Inflammatory macrophage treated with lipopolysaccharide for 1 hour (primary cell): Measurements from ENCODE around the gene GRIN2D.

Source experiments
- DNase-seq, 2 donors: peaks; one replicate each; pipeline ENCODE4 v3.0.0-alpha.2; 2020 to 2022

Gene GRIN2D

GRCh38 chr19:48398375-48399235, 5.1 kb downstream of the GRIN2D start:
- peak; percentile 73 to 76 for DNase-seq

GRCh38 chr19:48400018-48400742, 6.7 kb downstream of the GRIN2D start:
- DNase-seq, result peak in 1 of 2 donors; percentile 21

DNA sequence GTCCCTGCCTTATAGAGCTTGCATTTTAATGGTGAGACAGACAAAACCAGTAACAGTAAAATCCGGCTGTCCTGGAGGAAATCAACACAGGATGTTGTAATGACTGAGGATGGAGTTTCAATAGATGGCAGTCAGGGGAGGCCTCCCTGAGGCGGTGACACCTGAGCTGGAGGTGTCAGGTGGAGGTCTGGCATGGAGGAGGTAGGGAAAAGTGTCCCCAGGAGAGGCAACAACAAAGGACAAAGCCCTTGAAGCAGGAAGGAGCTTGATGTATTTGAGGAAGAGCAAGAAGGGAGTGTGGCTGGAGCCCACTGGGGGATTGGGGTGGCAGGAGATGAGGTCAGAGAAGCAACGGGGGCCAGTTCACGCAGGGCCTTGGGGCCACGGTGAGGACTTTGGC, 7.8 kb downstream of the GRIN2D start:
- no peak for DNase-seq

DNA sequence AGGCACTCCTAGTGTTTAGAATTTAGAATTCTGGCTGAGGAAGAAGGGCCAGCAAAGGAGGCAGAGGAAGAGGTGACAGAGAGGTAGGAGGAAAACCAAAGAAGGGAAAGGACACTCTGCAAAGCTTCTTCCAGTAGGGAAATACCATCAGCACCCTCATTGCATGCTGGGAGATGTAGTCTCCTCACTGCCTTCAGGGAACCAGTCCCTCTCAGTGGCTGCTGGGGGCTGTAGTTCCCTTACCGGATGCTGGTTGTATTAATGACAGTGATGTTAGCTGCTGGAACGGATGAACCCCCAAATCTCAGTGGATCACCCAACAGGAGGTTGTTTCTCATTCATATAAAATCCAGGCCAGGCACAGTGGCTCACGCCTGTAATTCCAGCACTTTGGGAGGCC, 10.1 kb downstream of the GRIN2D start:
- peak; percentile 64 to 70 for DNase-seq

DNA sequence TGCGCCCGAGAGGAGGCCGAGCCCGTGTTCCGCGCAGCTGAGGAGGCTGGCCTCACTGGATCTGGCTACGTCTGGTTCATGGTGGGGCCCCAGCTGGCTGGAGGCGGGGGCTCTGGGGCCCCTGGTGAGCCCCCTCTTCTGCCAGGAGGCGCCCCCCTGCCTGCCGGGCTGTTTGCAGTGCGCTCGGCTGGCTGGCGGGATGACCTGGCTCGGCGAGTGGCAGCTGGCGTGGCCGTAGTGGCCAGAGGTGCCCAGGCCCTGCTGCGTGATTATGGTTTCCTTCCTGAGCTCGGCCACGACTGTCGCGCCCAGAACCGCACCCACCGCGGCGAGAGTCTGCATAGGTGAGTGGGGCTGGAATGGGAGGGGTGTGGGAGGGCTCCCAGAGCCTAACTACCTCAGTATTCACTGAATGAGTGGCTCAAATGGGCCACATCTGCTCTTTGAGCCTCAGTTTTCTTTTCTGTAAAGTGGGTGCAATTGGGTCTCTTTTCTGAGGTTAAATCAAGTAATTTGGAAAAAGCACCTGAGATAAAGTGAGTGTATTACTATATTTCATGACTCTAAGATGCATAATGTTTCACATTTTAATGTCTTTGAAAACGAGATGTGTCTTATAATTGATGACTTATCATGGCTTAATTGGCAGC, 11.7 kb downstream of the GRIN2D start:
- DNase-seq, result no peak

GRCh38 chr19:48405850-48406249, 12.4 kb downstream of the GRIN2D start:
- DNase-seq, result no peak

GRCh38 chr19:48413879-48414587, 20.6 kb downstream of the GRIN2D start:
- DNase-seq, result no peak

- DNase-seq, result peak; percentile 78 to 92
These were observed 21.9 kb downstream of the GRIN2D start for GRCh38 chr19:48415395-48415794.

- no peak for DNase-seq
These were observed 22.3 kb downstream of the GRIN2D start for GRCh38 chr19:48415806-48416221.

DNA sequence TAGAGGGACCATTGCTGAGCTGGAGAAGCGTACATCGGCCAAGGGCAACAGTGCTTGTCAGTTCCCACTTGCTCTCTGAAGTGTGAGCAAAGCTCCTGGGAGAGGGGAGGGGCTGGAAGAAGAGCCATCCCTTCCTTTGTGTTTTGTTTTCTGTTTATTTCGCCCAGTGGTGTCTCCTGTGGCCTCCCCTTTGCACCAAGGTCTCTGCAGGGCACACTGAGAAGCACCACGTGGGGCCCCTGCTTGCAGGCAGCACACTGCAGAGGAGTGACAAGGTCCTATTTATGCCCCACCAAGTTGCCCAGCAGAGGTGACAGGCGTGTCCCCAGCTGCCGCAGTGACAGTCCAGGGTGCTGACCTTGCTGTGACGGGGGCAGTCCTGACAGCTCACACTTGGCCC, 24.0 kb downstream of the GRIN2D start:
- DNase-seq, result no peak

DNA sequence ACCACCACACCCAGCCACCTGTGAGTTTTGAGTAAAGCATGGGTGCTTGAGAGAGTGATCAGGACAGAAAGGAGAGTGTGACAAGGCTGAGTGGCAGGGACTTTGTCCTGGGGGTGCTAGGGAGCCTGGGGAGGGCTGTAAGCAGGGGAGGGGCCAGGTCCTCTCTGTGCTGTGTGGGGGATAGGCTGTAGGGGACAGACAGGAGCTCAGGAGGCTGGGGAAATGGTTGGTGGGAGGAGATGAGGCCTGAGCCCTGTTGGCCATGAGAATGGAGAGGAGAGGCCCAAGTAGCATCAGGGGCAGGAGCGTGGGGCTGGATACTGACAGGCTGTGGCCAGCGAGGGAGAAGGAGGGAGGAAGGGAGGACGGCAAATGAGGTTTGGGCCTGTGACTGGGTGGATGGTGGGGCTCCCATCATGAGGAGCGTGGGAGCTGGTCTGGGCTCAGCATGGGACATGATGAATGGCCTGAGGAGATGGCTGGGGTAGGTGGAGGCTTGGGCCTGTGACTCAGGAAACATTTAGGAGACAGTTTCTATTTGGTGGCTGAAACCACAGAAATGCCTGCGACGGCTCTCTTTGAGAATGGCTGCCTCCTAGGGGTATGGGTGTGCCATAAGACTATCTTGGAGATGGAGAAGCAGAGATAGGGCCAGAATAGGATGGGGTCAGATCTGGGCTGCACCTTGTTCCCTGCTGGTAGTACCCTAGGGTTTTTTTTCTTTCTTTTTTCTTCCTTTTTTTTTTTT, 25.0 kb downstream of the GRIN2D start:
- no peak for DNase-seq

- peak; percentile 44 to 49 for DNase-seq
These were observed 25.9 kb downstream of the GRIN2D start for GRCh38 chr19:48419158-48419920.

DNA sequence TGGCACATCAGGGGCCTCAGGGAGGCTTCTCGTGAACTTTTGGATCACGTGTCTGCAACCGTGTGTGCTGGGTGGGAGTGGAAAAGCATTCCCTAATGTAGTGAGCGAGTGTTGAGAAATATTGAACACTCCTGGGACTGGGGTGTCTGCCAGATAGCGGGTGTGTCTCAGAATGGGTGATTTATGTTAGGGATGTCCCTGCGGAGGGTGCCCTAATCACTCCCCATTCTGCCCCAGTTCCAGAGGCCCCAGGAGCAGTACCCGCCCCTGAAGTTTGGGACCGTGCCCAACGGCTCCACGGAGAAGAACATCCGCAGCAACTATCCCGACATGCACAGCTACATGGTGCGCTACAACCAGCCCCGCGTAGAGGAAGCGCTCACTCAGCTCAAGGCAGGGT, 28.1 kb downstream of the GRIN2D start:
- DNase-seq, result no peak

DNA sequence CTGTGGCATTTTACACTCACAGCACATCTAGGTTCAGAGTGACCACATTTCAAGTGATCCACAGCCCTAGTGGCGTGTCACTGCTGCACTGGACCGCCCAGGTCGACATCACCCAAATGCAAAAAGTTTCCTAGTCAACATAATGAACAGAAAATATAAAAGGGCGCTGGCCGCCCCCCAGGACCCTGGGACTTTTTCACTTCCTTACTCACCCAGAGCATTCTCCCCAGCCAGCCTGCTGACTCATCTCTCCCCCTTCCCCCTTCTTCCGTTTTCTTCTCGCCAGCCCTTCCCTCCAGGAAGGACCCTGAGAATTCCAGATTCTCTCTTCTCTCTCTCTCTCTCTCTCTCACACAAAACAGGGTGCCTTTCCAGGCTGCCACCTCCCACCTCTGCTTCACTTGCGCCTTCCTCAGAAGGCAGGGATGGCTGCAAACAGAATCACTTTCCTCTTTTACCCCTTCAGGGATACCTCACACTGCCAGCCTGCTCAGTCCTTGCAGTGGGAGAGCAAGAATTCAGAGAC, 31.3 kb downstream of the GRIN2D start:
- DNase-seq, result peak; percentile 55 to 60

DNA sequence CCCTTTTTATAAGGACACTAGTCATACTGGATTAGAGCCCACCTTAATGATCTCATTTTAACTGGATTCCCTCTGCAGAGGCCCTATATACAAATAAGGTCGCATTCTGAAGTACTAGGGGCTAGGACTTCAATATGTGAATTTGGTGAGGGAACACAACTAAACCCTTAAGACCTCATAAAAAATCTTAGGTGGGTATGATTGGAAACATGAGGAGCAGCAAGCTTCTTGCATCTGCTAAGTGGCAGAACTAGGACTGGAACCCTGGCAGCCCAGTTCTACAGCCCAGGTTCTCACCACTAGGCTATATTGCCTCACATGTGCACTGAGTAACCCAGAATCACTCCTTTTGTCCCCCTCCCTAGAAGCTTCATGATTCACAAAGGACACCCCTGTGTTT, 35.2 kb downstream of the GRIN2D start:
- DNase-seq, result no peak

DNA sequence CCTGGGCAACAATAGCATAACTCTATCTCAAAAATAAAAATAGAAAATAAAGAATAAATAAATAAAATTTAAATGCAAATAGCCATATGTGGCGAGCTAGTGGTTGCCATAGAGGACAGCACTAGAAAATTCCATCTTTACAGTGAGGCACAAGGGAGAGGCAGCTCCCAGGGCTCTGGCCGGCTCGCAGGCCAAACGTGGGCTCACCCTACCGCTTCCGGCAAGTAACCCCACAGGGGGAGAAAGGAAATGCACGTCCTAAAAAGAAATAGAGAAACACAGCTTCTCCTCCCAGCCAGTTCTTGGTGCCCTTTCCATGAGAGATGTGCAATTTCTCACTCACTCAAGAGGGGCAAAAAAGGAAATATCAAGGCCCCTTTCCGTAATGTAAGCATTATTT, 39.9 kb downstream of the GRIN2D start:
- DNase-seq, result peak in 1 of 2 donors; percentile 10

DNA sequence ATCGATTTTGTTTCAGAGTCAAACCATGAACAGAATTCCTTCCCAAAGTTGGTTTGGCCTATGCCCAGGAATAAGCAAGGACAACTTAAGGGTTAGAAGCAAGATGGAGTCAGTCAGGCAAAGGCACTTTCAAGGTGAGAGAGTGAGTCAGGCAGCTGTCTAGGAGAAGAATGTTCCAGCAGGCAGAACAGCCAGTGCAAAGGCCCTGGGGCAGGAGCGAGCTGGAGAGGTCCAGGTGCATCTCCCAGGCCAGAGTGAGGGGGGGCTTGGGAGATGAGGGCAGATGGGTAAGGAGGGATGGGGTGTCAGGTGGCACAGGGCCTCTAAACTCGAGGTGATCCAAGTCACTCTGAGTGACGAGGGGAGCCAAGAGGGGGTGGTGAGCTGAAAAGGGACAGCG, 43.1 kb downstream of the GRIN2D start:
- no peak for DNase-seq

DNA sequence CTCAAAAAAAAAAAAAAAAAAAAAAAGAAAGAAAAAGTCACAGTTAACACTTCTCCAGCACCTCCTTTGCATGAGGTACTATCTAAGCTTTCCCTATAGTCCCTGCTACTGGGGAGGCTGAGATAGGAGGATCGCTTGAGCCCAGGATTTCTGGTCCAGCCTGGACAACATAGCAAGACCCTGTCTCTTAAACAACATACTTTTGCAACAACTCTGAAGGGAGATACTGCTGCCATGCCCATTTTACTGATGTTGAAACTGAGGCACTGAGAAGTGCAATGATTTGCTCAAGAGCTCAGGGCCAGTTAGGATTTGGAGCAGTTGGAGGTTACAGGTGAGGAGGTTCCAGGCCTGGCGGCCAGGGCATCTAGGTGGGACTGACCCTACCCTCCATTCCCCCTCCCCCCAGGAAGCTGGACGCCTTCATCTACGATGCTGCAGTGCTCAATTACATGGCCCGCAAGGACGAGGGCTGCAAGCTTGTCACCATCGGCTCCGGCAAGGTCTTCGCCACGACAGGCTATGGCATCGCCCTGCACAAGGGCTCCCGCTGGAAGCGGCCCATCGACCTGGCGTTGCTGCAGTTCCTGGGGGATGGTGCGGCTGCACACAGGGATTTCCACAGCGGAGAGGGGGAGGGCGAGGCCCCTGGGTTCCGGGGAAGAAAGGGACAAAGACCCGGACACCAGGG, 48.0 kb downstream of the GRIN2D start:
- no peak for DNase-seq

DNA sequence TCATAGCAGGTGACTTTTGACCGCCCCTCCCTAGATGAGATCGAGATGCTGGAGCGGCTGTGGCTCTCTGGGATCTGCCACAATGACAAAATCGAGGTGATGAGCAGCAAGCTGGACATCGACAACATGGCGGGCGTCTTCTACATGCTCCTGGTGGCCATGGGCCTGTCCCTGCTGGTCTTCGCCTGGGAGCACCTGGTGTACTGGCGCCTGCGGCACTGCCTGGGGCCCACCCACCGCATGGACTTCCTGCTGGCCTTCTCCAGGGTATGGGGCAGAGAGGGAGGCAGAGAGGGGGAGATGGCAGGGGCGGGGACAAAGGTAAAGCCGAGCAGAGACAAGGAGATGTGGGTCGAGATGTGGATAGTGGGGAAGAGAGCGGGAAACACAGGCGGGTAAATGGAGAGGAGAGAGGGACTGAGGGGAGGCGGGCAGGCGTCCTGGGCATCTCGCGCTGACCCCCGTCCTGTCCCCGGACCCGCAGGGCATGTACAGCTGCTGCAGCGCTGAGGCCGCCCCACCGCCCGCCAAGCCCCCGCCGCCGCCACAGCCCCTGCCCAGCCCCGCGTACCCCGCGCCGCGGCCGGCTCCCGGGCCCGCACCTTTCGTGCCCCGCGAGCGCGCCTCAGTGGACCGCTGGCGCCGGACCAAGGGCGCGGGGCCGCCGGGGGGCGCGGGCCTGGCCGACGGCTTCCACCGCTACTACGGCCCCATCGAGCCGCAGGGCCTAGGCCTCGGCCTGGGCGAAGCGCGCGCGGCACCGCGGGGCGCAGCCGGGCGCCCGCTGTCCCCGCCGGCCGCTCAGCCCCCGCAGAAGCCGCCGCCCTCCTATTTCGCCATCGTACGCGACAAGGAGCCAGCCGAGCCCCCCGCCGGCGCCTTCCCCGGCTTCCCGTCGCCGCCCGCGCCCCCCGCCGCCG, 48.9 kb downstream of the GRIN2D start:
- DNase-seq, result no peak
